ENCODE results near the gene TMEM33.
A peak's percentile ranks its signal among the peaks of the same experiment; 100 is the strongest.

The TMEM33 gene

DNA sequence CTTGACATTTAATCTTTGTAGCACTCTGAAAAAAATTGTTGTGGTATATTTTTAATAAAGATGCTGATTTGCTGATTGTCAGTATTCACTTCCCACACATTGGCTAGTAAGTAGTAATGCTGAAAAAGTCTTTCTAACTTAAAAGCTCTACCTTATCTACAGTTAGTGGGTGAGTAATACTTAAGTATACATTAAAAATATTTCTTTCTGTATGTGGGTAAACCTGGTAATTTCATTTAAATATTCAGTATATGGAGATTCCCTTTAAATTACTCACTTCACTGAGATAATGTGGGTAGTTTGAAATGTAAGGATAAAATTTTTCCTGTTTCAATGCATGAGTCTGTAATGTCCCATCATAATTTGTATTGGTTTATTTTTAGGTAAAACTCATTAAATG lies 5.6 kb downstream of the TMEM33 start:
- no peak for DNase-seq (ENCODE audit: low spot score)

DNA sequence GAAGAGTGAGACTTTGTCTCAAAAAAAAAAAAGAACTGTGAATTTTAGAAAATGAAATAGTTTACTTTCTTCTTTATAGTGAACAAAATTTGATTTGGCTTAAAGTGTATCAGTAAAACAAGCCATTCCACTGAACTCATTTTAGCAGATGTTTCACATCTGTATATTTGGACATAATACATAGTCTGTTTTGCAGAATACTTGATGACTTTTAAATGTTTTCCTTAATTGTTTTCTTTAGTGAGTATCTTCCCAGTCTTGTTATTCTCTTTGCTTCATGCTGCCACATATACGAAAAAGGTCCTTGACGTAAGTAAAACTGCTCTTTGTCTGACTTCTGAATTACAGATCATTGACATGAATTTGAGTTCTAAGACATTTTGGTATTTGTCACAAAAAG lies 8.3 kb downstream of the TMEM33 start:
- no peak for DNase-seq (ENCODE audit: low spot score)

DNA sequence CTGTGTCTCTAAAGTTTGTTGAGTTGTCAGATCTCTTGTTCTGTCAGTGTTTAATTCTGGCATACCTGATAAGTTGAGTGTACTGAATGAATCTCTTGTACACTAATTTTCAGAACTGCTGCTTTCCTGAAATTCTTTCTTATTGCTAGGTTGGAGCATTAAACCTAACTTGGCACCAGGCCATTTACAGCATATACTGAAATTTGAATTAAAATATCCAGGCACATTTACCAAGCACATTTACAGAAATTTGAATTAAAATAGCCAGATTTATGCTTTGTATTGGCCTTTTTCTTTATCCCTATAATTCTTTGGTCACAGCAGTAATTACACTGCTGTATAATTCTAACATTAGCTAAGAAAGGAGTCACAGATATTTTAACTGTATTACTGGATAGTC lies 8.9 kb downstream of the TMEM33 start:
- no peak for DNase-seq (ENCODE audit: low spot score)

DNA sequence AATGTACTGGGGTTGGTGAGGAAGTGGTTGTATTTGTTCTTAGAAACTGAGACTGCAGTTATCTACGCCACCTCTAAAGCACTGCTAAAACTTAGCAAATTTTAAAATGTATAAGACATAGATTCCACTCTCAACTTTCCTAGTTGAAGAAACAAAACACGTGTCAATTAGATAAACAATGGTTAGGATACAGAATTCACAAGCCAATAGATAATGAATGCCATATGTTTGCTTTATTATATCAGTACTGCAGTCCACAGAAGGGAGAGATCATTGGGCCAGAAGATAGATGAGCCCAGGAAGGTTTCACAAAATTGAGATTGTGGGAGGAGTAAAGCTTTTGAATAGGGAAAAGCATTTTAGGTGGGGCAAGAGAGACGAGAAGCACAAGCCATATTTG lies 14.3 kb downstream of the TMEM33 start:
- DNase-seq (ENCODE audit: low spot score) = no peak

DNA sequence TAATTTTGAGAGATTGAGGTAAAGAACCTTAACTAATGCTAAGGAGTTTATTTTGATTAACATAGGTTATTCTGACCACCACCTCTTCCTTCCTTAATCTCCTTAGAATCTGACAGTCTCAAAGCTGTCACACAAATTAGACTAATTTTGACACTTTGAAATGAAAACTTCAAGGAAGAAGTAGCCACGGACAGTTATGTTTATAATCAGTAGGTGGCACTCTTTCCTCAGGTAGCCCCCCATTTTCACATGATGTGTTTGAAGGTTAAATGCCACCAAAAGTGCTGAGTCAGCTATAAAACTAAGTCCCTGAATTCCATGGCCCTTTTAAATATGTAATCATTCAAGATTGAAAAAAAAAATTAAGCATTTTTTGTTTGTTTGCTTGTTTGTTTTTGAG lies 22.4 kb downstream of the TMEM33 start:
- no peak for DNase-seq (ENCODE audit: low spot score)

DNA sequence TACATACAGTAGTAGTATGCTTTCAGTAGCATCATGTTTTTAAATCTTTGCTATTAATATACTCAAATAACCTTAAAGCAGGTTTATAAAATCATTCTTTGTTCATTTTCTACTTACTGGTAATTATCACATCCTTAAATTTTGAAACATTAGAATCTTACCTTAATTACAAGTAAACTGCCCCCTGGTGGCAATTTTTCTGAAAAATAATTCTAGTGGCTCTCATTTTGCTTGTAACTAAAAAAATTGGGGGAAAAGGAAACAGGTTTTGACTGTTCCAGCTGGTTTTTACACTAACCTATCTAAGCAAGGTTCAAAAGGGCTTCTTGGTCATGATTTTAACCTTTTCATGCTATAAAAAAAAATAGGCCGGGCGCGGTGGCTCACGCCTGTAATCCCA lies 27.9 kb downstream of the TMEM33 start:
- DNase-seq (ENCODE audit: low spot score) = no peak

DNA sequence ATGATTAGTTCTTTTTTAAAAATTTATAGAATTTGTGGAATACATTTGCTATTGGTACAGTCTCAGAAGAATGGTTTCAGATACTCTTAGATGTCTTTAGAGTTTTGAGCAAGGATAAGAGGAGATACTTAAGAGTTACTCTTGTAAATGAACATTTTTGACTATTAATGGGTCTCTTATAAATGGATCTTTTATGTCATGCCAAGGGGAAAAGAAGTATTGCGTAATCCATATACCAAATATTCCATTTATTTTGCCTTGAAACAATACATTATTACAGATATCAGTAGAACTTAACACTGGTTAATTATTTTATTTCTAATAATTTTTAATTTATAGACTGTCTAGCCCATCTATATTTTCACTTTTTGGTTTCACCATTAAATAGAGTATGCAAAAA lies 29.2 kb downstream of the TMEM33 start:
- no peak for DNase-seq (ENCODE audit: low spot score)

DNA sequence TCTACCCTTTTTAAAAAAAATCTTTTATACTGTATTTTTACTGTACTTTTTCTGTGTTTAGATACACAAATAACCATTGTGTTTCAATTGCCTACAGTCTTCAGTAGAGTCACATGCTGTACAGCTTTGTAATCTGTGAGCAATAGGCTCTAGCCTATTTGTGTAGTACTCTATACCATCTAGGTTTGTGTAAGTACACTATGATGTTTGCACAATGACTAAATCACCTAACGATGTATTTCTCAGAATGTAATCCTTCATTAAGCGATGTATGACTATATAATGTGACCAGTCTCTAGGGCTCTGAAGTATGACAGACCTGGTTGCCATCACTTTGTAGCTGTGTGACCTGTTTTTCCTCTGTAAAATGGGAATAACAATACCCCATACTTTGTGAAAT lies 32.2 kb downstream of the TMEM33 start:
- DNase-seq (ENCODE audit: low spot score) = no peak

DNA sequence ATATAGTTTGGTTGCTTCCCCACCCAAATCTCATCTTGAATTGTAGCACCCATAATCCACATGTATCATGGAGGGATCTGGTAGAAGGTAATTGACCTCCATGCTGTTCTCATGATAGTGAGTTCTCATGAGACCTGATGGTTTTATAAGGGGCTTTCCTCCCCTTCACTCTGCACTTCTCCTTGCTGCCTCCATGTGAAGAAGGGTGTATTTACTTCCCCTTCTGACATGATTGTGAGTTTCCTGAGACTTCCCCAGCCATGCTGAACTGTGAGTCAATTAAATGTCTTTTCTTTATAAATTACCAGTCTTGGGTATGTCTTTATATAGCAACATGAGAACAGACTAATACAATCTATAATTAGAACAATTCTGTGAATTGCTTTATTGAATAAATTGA lies 34.4 kb downstream of the TMEM33 start:
- no peak for DNase-seq (ENCODE audit: low spot score)

DNA sequence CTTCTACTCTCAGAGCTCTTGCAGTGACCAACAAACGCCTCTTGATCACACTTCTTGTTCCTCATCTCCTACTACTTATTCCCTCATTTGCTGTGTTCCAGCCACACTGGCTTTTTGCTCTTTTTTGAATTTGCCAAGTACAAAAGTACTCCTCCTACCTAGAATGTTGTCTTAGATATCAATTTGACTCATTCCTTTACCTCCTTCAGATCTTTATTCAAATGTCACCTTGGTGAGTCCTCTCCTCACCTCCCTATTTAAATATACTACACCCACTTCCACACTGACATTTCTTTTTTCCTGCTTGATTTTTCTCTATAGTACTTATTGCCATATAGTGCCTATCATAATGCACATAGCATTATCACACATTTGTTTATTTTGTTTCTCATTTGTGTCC lies 40.1 kb downstream of the TMEM33 start:
- no peak for DNase-seq (ENCODE audit: low spot score)

DNA sequence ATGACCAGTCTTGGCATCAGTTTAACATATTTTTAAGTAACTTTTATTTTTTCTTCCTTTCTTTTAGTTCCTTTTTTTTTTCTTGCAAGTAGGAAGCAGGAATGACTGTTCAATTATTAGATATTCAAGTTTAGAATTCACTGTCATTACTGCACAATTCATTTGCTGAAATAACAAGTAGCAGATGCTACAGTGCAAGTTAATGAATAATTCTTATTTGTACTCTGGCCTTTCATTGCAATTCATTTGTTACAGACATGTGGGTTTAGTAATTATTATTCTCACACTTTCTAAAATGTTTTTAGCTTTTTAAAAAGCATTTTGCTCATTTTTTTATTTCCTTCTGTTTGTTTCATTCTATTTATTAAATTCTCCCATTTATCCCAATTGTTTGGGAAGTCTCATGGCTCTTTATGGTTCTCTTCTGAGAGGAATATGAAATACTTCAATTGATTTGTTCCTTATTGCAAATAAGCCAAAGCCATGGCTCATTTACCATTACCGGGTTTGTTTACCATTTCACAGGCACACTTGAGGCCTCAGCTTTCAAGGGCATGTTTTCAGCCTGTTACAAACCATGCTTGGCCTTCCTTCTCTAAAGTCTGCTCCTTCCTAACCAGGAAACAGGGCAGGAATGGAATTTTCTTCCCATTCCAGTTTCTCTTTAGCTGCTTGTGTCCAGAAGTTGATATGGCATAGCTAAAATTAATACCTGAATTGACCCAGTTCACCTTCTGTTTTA lies 41.7 kb downstream of the TMEM33 start:
- no peak for DNase-seq (ENCODE audit: low spot score)

DNA sequence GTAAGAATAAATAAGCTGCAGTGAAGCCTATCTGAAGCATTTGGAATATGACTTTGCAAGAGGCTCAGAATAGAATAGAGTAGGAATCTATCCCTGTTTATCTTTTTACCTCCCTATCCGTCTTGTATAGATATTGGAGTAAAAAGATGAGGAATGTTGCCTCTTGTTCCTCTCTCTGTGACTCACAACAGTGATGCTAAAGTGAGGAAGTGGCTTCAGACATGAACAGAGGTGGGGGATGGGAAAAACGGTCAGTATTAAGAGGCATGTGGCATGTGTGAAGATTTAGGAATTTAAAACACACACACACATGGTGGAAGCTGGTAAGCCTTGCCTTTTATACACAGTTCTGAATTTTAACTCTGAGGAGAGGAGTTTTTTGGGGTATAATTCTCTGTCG lies 42.5 kb downstream of the TMEM33 start:
- no peak for DNase-seq (ENCODE audit: low spot score)

DNA sequence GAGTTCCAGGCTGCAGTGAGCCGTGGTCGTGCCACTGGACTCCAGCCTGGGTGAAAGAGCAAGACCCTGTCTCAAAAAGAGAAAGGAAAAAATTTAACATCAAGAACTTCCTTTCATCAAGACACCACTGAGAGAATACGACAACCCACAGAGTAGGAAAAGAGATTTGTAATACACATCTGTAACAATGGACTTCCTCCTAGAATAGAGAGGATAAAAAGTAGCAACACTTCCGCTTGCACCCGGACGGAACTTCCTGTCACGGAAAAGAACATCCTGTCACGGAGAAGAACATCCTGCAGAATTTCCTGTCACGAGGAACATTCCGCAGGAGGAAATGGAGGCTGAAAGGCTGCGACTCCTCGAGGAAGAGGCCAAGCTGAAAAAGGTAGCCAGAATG lies 46.2 kb downstream of the TMEM33 start, which contains the start of gene DCAF4L1:
Gene DCAF4L1, plus strand, starts transcription at position 301 of the 400 bp plus-strand sequence. Its CDS starts 37 bp downstream, at position 338.
- no peak for DNase-seq (ENCODE audit: low spot score)

DNA sequence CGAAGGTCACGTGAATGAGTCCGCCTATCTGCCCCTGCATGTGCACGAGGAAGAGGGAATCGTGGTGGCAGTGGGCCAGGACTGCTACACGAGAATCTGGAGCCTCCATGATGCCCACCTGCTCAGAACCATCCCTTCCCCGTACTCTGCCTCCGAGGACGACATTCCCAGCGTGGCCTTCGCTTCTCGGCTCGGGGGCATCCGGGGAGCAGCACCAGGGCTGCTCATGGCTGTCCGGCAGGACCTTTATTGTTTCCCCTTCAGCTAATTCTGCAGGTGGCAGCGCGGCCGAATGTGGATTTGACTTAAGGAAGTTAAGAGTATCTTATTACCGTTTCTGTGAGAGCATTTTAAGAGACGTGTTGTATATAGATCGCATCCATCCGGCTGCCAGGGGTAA lies 47.5 kb downstream of the TMEM33 start:
- no peak for DNase-seq (ENCODE audit: low spot score)

DNA sequence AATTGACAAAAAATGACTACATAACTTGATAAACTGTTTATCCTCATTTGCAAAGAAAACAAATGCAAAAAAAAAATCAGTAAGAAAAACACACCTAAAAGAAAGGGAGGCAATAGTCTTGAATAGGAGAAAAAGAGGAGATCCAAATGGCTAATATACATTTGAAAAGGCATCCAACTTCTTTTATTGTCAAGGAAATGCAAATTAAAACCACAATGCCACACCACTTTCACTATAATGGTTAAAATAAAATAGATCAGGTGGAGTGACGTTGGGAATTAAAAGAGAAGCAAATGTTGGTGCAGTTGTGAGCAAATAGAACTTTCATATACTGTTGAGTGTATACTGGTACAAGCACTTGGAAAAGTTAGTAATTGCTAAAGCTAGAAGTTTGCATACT lies 49.9 kb downstream of the TMEM33 start:
- DNase-seq (ENCODE audit: low spot score) = no peak

DNA sequence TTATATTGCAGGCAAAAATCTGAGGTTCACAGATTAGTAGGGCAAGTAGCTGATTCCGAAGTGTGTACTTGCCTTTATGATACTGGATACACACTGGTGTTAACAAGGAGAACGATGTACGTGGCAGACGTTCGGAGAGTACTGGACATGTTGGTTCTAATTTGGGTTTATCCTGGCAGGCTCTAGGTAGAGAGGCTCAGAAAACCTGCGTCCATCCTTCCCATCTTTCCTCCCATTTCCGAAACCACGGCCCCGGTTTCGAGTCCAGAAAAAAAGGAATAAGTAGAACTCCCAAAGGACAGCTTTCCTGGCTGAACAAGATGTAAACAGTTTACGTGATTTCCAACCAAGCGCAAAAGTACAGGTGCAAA lies 54.8 kb downstream of the TMEM33 start:
- peak; percentile 13 for DNase-seq (ENCODE audit: low spot score)

DNA sequence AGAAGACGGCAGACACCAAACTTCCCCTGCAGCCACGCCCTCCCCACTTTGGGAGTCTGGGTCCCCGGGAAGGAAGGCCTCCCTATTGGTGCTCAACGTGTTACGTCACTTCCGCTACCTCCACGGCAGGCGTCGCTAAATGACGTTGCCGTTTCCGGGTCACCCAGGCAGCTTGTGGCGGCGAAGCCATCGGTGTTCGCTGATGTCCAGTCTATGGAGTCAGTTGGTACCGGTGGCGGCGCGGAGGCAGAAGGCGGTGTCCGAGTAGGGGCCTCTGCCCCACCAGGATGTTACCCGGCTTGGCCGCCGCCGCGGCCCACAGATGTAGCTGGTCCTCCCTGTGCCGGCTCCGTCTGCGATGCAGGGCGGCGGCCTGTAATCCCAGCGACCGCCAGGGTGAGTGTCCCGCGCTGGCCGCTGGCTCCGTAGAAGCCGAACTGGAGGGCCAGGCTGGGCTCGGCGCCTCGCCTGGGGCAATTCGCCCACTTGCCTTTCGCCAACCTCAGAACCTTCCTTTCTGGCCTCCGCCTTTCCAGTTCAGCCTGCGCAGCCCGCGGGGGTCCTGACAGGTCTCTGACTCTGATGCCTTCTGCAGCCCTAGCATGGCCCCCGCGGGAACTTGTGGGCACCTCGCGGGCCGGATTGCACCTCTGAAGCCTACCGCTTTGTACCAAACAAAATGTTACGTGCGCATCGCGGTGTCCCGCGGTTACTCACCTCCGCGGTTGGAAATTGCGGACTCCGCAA lies 55.3 kb downstream of the TMEM33 start, which contains the start of gene SLC30A9:
Gene SLC30A9, plus strand, starts transcription at position 166 of the 747 bp plus-strand sequence. Its CDS starts 122 bp downstream, at position 288.
- peak; percentile 98 for DNase-seq (ENCODE audit: low spot score)

DNA sequence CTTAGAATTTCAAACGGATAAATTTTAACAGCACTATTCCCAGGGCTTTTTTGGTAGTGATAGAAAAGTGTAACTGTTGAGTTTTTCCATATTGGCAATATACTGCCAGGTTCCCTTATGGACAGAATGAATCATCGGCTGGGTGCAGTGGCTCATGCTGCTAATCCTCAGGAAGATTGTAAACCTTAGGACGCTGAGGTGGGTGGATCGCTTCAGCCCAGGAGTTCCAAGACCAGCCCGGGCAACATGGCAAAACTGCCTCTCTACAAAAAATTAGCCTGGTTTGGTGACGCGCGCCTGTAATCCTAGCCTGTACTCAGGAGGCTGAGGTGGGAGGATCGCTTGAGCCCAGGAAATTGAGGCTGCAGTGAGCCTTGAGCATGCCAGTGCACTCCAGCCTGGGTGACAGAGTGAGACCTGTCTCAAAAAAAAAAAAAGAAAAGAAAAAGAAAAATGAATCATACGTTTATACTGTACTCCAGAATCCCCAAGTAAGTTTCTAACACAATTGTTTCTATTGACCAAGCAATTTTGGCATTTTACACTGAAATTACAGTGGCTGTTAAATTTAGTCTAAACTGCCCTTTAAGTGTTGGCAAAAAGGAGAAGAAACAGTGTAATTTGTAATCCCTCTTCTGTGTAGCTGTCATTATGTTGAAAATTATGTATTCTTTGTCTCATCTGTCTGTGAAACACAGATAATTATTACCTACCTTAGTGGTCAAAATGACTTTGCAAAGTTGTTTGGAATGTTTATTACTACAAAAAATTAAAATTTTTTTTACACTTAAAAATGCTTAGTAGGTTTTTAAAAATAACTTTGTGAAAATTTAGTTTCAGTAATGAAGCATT lies 56.9 kb downstream of the TMEM33 start:
- no peak for DNase-seq (ENCODE audit: low spot score)

DNA sequence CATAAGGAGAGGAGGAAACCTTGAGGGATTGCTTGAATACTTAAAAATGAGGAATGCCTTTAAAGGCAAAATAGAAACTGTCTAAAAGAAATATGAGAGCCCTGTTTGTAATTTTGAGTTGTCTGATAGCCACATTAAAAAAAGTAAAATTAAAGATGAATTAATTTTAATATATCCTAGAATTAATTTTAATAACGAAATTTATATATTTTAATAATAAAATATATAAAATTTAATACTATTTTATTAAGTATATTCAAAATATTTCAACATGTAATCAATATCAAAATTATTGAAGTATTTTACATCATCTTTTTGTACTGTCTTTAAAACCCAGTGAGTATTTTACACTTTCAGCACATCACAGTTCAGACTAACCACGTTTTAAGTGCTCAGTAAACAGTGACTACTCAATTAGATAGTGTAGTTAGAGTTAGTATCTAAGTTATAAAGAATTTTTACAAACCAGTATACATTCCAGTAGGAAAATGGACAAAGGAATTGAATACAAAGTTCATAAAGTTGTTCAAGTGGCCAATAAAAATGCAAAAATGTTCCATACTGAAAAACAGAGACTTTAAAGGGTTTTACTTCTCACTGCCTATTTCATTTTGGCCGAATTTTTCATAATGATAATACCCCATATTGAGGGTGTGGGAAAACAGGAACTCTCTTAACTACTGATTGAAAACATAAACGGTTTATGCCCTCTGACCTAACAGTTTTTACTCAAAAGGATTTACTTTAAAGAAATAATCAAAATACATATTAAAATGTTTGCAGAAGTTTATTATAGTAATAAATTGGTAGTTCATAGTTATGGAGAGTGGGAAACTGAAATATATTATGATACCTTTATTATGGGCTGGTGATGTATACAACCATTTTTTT lies 58.0 kb downstream of the TMEM33 start:
- no peak for DNase-seq (ENCODE audit: low spot score)

DNA sequence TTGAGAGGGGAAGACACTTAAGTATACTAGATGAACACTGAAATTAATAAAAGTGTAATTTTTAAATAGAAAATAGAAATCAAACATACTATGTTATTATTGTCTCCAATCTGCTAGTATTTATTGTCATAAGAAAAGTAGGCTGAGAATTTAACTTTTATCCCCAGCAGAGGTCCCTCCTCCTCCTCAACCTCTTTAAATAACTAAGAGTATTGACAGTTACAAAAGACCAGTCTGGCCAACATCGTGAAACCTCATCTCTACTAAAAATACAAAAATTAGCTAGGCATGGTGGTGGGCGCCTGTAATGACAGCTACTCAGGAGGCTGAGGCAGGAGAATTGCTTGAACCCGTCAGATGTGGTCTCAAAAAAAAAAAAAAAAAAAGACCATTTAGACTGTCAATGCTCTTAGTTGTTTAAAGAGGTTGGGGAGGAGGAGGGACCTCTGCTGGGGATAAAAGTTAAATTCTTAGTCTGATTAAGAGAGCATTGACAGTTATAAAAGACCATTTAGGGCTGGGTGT lies 59.3 kb downstream of the TMEM33 start:
- no peak for DNase-seq (ENCODE audit: low spot score)

DNA sequence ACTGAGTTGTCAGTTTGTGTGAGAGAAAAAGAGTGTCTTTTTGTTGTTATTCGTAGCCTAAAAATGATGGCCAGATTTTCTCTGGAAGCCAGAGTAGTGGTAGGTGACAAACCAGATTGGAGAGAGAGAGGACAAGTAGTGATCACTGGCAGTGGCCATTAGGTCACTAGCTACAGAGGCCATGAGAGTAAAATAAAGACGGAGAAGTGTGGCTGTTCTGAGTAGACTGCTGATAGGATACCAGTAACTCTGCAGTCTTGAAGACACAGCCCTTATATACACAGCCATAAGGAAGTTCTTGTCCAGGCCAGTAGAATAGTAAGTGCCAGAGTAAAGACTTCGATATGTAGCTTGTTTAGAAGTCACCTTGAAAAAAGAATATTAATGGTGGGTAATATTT lies 62.8 kb downstream of the TMEM33 start:
- DNase-seq (ENCODE audit: low spot score) = no peak
